GM23338 (cell line): ENCODE results near the gene TBKBP1.

Source experiments
- POLR2AphosphoS5 ChIP-seq: IDR thresholded peaks from 2 replicates; pipeline ENCODE4 v1.6.1; 2016; ENCODE audit warnings: antibody characterized with exemption, low read depth
- REST ChIP-seq: IDR thresholded peaks from one replicate; pipeline ENCODE4 v1.6.1; 2018; ENCODE audit warnings: antibody characterized with exemption; ENCODE audit not compliant: unreplicated experiment
- TF ChIP-seq, protein P1 (sequence below), 2 experiments: fragments of 200-600 bp in 1 of 2; sonication (generic) in 1 of 2; conservative IDR thresholded peaks; 2 replicates each; pipeline versions ENCODE4 v1.5.1 to v1.6.1; 2016 to 2017; ENCODE audit warnings: antibody characterized with exemption in 2 of 2, low read depth in 2 of 2, mild to moderate bottlenecking in 2 of 2, moderate library complexity in 1 of 2

DNA sequence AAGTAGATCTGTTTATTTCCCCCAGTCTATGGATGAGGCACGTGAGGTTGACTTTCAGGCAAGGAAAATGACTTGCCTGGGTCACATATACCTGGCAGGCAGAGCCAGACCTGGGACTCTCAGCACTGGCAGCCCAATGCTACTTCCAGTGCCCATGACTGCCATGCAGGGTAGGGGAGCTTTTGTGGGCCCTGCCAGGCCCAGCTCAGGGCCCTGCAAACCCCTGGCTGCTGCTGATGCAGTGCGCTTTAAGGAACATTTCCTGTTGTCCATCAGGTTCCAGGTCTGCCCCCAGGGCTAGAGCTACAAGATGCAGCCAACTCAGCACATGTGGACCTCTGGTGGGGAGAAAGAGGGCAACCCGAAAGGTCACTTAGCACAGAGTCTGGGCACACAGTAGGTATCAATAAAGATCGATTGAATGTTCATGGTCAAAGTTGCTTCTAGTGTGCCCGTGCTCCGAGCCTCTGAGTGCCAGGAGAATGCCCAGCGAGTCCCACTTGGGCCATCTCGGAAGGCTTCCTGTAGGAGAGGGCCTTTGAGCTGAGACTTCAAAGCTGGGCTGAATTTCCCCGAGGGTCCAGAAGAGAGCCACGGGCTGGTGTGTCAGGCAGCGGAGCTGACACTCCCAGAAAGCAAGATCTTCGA, 38.6 kb downstream of the TBKBP1 start:
- TF ChIP-seq, protein P1, sequence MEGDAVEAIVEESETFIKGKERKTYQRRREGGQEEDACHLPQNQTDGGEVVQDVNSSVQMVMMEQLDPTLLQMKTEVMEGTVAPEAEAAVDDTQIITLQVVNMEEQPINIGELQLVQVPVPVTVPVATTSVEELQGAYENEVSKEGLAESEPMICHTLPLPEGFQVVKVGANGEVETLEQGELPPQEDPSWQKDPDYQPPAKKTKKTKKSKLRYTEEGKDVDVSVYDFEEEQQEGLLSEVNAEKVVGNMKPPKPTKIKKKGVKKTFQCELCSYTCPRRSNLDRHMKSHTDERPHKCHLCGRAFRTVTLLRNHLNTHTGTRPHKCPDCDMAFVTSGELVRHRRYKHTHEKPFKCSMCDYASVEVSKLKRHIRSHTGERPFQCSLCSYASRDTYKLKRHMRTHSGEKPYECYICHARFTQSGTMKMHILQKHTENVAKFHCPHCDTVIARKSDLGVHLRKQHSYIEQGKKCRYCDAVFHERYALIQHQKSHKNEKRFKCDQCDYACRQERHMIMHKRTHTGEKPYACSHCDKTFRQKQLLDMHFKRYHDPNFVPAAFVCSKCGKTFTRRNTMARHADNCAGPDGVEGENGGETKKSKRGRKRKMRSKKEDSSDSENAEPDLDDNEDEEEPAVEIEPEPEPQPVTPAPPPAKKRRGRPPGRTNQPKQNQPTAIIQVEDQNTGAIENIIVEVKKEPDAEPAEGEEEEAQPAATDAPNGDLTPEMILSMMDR (conservative IDR thresholded peaks at IDR 0.05; ENCODE audit: low read depth in 2 of 2), result no peak
- TF ChIP-seq REST (no peak), POLR2AphosphoS5 (no peak)
